Keratinocyte (primary cell): ENCODE measurements around the gene DCP2. TPM values are rescaled to one million over a fixed set of nuclear protein-coding genes. Genes with fewer than 3 reads are reported as not detected.

Experiments used
- DNase-seq: peaks from one replicate; pipeline ENCODE4 v3.0.0-alpha.2; 2011; ENCODE audit warnings: low read depth, missing footprints, low spot score
- FAIRE-seq: peaks from 2 replicates; lab custom pipeline; 2011; peaks lifted over from hg19 to GRCh38; lab: Jason Lieb, UNC
- H2AFZ ChIP-seq: 2 replicates; pipeline ENCODE4 v1.6.0; 2012; ENCODE audit warnings: low read length, control low read depth, inconsistent platforms; ENCODE audit not compliant: control insufficient read depth
- H3K27ac ChIP-seq: 2 replicates; pipeline ENCODE4 v1.5.1; 2011; ENCODE audit warnings: low read length; ENCODE audit not compliant: control insufficient read depth, insufficient read depth
- H3K27me3 ChIP-seq: 3 replicates; pipeline ENCODE4 v1.6.0; 2011; ENCODE audit warnings: low read length; ENCODE audit not compliant: control insufficient read depth, insufficient read depth; ENCODE audit errors: extremely low read depth
- H3K36me3 ChIP-seq, 2 experiments: 2 replicates in 1 of 2; 3 replicates in 1 of 2; pipeline ENCODE4 v1.5.1; 2011; ENCODE audit warnings: low read length in 2 of 2, mild to moderate bottlenecking in 1 of 2; ENCODE audit not compliant: control insufficient read depth in 2 of 2, insufficient read depth in 2 of 2; ENCODE audit errors: extremely low read depth in 1 of 2
- H3K4me1 ChIP-seq: 3 replicates; pipeline ENCODE4 v1.5.1; 2011; ENCODE audit warnings: low read length; ENCODE audit not compliant: control insufficient read depth, insufficient read depth; ENCODE audit errors: extremely low read depth
- H3K4me2 ChIP-seq: 3 replicates; pipeline ENCODE4 v1.6.0; 2011; ENCODE audit warnings: low read depth, low read length; ENCODE audit not compliant: control insufficient read depth, insufficient read depth; ENCODE audit errors: extremely low read depth
- H3K4me3 ChIP-seq, 3 experiments: fragments of 200-600 bp in 1 of 3; sonication (generic) in 1 of 3; 2 replicates in 2 of 3; 3 replicates in 1 of 3; pipeline ENCODE4 v1.5.1; 2011 to 2016; ENCODE audit warnings: low read length in 3 of 3, mild to moderate bottlenecking in 3 of 3, control low read depth in 2 of 3, inconsistent platforms in 1 of 3, low read depth in 1 of 3, mixed read lengths in 1 of 3, mixed run types in 1 of 3, moderate library complexity in 1 of 3; ENCODE audit not compliant: control insufficient read depth in 2 of 3, insufficient read depth in 2 of 3; ENCODE audit errors: extremely low read depth in 1 of 3
- H3K79me2 ChIP-seq: 2 replicates; pipeline ENCODE4 v1.6.0; 2012; ENCODE audit warnings: low read length; ENCODE audit not compliant: control insufficient read depth, insufficient read depth
- H3K9ac ChIP-seq: 3 replicates; pipeline ENCODE4 v1.6.0; 2011; ENCODE audit warnings: low read length; ENCODE audit not compliant: control insufficient read depth, insufficient read depth; ENCODE audit errors: extremely low read depth
- H3K9me1 ChIP-seq: 3 replicates; pipeline ENCODE4 v1.6.0; 2011; ENCODE audit warnings: low read length; ENCODE audit not compliant: control insufficient read depth, insufficient read depth; ENCODE audit errors: extremely low read depth
- H3K9me3 ChIP-seq: 2 replicates; pipeline ENCODE4 v1.5.1; 2012; ENCODE audit warnings: low read depth, low read length; ENCODE audit not compliant: control insufficient read depth
- H4K20me1 ChIP-seq: 3 replicates; pipeline ENCODE4 v1.6.0; 2011; ENCODE audit warnings: low read length; ENCODE audit not compliant: control insufficient read depth, insufficient read depth; ENCODE audit errors: extremely low read depth
- EZH2 ChIP-seq: IDR thresholded peaks from one replicate; pipeline ENCODE4 v1.6.1; 2012; ENCODE audit warnings: inconsistent platforms, mild to moderate bottlenecking, low read length, moderate library complexity
- dilution Hi-C: fragments of 300-500 bp; cut with MboI; formaldehyde crosslinking; loops from one replicate; pipeline ENCODE4 v1.7.0; 2020; ENCODE audit warnings: low sequenced_read_pairs; ENCODE audit not compliant: extremely low pct_ligation_motif_present
- polyA plus RNA-seq, 5 experiments: library from polyadenylated mRNA; depleted of rRNA in 3 of 5; stranded (reverse) in 3 of 5; stranded (forward) in 1 of 5; unstranded in 1 of 5; fragments of >200 nt; gene quantifications; 1 replicate in 1 of 5; 2 replicates in 3 of 5; 3 replicates in 1 of 5; pipeline versions ENCODE4 v1.2.1 to v1.2.3, GENCODE V29; 2011 to 2012; ENCODE audit warnings: missing spikeins in 2 of 5, low read depth in 1 of 5, low replicate concordance in 1 of 5
- TF ChIP-seq, protein P1 (sequence below), 3 experiments: IDR thresholded peaks in 1 of 3; conservative IDR thresholded peaks in 1 of 3; optimal IDR thresholded peaks in 1 of 3; 2 replicates in 2 of 3; 3 replicates in 1 of 3; pipeline versions ENCODE3 to v1.5.1; 2011; ENCODE audit warnings: low read length in 3 of 3, mild to moderate bottlenecking in 3 of 3, moderate library complexity in 2 of 3, control low read depth in 1 of 3, inconsistent platforms in 1 of 3; ENCODE audit not compliant: insufficient read depth in 2 of 3; ENCODE audit errors: extremely low read depth in 1 of 3

DCP2 gene
- polyA plus RNA-seq, 1 donor (not counting 4 experiments of a cell fraction or from before 2014, with no cell fraction given): 11.8 TPM

- no peak for FAIRE-seq
- H3K36me3 ChIP-seq: peaks cover 8 to 23% of the 10 kb centered on the region in 2 experiments
Observed at GRCh38 chr5:113025596-113025995, 49.0 kb downstream of the DCP2 start.

DNA sequence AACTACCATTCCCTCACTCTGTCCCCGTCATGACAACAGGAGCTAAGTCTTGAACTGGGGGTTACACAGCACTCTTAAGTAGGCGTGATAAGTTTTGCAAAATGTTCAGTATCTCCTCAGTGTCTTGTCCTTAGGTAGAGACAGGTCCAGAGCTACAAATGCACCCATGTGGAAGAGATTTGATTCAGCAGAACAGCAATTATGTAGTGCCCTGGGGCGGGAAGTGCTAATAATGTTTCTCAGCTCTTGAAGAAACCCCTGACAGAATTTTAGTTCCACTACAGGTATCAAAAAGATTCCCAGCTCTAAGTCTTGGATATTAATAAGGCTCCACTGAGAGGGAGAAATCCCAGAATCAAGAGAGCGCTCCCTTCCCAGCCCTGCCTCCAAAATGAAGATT, 49.6 kb downstream of the DCP2 start:
- H2AFZ ChIP-seq: no peak overlapping the region
- no peak overlapping the region for H3K27ac ChIP-seq
- no peak overlapping the region for H3K4me3 ChIP-seq
- peaks cover 8 to 23% of the 10 kb centered on the region in 2 experiments for H3K36me3 ChIP-seq
- dilution Hi-C loops: no loop called here
- DNase-seq: no peak
- H4K20me1 ChIP-seq: no peaks in the 10 kb centered on the region
- no peaks in the 10 kb centered on the region for H3K79me2 ChIP-seq
- H3K4me2 ChIP-seq: no peak overlapping the region
- FAIRE-seq: no peak
- TF ChIP-seq, protein P1, sequence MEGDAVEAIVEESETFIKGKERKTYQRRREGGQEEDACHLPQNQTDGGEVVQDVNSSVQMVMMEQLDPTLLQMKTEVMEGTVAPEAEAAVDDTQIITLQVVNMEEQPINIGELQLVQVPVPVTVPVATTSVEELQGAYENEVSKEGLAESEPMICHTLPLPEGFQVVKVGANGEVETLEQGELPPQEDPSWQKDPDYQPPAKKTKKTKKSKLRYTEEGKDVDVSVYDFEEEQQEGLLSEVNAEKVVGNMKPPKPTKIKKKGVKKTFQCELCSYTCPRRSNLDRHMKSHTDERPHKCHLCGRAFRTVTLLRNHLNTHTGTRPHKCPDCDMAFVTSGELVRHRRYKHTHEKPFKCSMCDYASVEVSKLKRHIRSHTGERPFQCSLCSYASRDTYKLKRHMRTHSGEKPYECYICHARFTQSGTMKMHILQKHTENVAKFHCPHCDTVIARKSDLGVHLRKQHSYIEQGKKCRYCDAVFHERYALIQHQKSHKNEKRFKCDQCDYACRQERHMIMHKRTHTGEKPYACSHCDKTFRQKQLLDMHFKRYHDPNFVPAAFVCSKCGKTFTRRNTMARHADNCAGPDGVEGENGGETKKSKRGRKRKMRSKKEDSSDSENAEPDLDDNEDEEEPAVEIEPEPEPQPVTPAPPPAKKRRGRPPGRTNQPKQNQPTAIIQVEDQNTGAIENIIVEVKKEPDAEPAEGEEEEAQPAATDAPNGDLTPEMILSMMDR (optimal IDR thresholded peaks at IDR 0.05 in 1 of 3, IDR thresholded peaks at IDR 0.05 in 1 of 3, conservative IDR thresholded peaks at IDR 0.05 in 1 of 3; ENCODE audit: extremely low read depth in 1 of 3, insufficient read depth in 2 of 3, low read length in 3 of 3): no peak
- TF ChIP-seq EZH2: no peak
- no peaks in the 10 kb centered on the region for H3K9me1 ChIP-seq
- peaks cover 18% of the 10 kb centered on the region for H3K4me1 ChIP-seq
- H3K9ac ChIP-seq: no peak overlapping the region
- no peaks in the 10 kb centered on the region for H3K27me3 ChIP-seq
- no peaks in the 10 kb centered on the region for H3K9me3 ChIP-seq

More at GRCh38 chr5:113025596-113025995, 49.0 kb downstream of the DCP2 start:
- H3K4me3 ChIP-seq: no peak overlapping the region
- no peaks in the 10 kb centered on the region for H3K27me3 ChIP-seq
- peaks cover 24% of the 10 kb centered on the region for H3K4me1 ChIP-seq
- no peak overlapping the region for H3K4me2 ChIP-seq
- H3K9me1 ChIP-seq: no peaks in the 10 kb centered on the region
- H2AFZ ChIP-seq: no peak overlapping the region
- no peak for DNase-seq
- no peak overlapping the region for H3K9ac ChIP-seq
- dilution Hi-C loops: no loop called here
- TF ChIP-seq, protein P1 (optimal IDR thresholded peaks at IDR 0.05 in 1 of 3, IDR thresholded peaks at IDR 0.05 in 1 of 3, conservative IDR thresholded peaks at IDR 0.05 in 1 of 3; ENCODE audit: extremely low read depth in 1 of 3, insufficient read depth in 2 of 3, low read length in 3 of 3): no peak
- TF ChIP-seq EZH2: no peak
- no peak overlapping the region for H3K27ac ChIP-seq
- no peaks in the 10 kb centered on the region for H3K79me2 ChIP-seq
- H3K9me3 ChIP-seq: no peaks in the 10 kb centered on the region
- no peaks in the 10 kb centered on the region for H4K20me1 ChIP-seq
